ENCODE measurements around the gene RCBTB2.

The RCBTB2 gene

DNA sequence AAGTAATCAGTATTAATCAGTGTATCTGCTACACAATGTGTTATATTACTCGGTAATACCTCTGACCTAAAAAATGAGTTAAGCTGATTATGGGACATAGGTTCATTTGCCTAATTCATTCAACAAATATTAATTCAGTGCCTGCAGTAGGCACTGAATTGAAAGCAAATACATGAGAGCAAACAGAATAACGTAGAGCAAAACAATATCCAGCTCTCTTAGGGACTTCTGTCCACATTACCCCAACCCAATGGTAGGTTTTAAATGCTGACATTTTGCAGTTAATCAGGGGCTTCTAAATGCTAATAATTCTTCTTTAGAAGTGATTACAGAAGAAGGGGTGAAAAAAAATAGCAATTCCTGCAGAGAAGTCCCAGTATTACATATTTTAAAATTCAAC is 4.9 kb downstream of the RCBTB2 start:
- no peak for DNase-seq

DNA sequence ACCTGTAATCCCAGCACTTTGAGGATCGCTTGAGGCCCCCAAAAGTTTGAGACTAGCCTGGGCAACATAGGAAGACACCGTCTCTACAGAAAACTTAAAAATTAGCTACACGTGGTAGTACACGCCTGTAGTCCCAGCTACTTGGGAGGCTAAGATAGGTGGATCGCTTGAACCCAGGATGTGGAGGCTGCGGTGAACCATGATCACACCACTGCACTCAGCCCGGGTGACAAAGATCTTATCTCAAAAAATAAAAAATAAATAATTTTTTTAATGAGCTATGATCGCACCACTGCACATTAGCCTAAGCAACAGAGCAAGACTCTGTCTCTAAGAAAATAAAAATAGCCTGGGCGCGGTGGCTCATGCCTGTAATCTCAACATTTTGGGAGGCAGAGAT is 6.6 kb downstream of the RCBTB2 start:
- DNase-seq, result no peak

DNA sequence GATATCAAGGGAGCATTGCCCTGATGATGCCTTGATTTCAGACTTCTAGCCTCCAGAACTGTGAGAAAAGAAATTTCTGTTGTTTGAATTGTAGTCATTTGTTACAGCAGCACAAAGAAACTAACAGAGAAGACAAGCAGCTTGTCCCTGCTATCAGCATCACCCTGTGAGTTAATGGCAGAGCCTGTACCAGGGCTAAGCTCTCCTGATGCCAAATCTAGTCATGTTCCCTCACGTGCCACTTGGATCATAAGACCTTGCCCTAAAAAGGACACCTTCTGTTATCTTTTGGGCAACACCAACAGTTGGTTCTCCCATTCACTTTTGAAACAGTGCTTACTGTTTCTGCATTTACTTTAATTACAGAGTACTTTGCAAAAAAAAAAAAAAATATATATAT is 14.8 kb downstream of the RCBTB2 start:
- DNase-seq, result no peak

GRCh38 chr13:48515732-48516131 is 17.1 kb downstream of the RCBTB2 start:
- no peak for DNase-seq

GRCh38 chr13:48514793-48515192 is 18.1 kb downstream of the RCBTB2 start:
- DNase-seq, result no peak

DNA sequence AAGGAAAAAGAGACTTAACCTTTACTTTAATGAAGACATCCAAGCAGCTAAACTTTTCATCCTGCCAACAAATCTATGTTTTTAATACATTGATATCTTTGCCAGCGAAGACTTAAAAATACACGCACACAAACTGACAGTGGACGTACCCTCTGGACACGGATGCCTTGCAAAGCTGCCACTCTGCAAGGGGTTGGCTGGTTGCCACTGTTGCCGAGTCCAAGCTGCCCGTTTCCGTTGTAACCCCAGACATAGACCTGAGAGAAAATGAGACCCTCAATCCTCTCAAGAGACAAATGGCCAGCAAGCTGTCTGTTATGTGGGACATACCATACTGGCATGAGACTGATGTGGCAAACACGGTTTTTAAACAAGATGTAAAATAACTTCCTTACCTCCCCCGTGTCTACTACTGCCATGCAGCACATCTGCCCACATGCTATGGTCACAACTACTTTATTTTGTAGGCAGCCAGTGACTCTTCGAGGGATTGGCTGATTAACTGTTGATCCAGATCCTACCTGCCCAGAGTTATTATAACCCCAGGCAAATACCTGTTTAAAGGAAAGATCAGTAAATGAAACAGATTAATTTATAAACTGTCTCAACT is 21.2 kb downstream of the RCBTB2 start:
- no peak for DNase-seq

DNA sequence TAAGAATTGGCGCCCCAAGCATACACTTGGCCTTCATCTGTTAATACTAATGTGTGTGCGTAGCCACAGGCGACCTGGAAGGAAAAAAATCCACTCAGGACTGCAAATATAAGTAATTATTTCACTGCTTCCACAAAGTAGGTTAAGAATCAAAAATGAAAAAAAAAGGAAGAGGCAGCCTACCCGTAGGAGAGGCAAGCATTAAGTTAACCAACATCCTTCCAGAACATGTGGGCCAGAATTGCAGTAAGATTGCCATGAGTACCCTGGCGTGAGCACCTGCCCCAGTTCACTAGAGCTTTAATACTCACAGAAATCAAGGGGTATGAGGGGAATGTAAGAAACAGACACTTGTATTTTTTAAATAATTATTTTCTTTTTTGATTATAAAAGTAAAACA is 22.2 kb downstream of the RCBTB2 start:
- DNase-seq, result no peak

DNA sequence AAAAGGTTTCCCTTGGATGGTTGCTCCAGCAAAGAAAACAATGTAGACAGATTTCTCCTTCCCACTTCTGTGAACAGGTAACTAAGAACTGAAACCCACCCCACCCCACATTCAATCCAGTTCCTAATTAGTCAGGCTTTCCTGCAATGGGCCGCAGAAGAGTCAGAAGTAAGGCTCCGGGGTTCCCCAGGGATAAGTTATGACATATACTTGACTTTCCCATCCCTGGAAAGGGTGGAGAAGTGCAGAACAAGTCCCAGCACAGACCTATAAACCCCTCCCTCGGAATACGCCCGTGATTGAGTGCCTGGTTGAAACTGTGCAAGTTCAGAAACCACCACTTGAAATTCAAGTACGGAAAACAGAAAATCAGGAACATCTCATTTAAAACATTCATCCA is 24.9 kb downstream of the RCBTB2 start:
- DNase-seq, result no peak

DNA sequence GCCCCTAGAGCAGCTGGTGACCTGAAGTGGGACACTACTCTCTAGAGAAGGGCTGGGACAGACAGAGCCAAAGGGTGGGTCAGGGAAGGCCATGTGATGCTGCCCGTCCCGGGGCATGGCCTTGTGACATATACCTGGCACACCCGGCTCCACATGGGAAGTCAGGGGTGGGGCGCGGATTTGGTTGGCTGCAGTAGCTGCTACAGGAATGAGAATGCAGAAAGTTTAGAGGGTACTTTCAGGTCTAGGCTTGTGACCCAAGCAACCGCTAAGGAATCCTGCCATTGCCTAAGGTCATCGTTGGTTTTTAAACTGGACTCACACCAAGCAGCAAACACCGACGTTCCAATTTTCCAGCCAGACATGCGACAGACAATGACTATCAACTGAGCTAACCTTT is 25.9 kb downstream of the RCBTB2 start:
- no peak for DNase-seq

DNA sequence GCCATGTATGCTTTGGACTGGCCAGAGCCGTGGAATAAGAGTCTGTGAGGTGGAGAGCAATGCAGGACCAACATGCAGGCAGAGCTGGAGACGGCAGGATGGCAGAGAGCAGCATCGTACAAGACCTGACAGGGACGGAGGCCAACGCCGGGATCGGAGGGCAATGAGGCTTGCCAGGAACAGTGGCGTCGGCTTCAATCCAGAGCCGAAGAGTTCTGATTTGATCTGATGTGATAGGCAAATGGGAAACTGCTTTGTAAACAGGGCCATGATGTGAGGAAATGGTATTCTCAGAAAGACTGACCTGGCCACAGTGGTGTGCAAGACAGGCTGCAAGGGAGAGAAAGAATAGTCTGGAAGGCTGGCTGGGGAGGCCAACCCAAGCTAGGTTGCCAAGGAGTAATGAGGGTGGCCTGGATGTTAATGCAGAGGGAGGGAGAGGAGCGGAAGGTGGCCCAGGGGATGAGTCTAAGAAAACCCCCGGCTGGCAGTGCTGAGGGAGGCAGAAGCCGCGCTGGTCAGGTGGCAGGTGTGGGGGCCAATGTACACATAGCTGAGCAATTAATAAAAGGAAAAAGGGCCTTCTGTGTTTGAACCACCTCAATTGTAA is 26.7 kb downstream of the RCBTB2 start:
- no peak for DNase-seq

- DNase-seq, result peak; percentile 92
Observed at GRCh38 chr13:48505597-48506091, 27.2 kb downstream of the RCBTB2 start.

DNA sequence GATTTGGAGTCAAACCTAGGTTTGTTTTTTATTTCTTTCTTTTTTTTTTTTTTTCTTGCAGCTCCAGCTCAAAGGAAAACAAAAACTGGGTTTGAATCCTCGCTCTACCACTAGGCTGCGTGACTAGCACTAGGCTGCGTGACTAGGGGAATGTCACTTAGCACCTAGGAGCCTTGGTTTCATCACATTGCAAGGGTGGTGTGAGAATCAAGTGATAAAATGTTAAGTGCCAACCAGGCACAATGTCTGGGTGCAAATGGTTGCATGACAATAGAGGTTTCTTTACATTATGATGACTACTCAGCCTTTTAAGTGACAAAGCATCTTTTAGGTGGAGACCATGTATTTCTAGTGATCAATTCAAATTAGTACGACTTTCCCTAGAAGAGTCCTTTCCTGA is 27.9 kb downstream of the RCBTB2 start:
- DNase-seq, result no peak

GRCh38 chr13:48504606-48505005 is 28.3 kb downstream of the RCBTB2 start:
- no peak for DNase-seq

- DNase-seq, result no peak
Observed at GRCh38 chr13:48502601-48503319, 30.1 kb downstream of the RCBTB2 start.

DNA sequence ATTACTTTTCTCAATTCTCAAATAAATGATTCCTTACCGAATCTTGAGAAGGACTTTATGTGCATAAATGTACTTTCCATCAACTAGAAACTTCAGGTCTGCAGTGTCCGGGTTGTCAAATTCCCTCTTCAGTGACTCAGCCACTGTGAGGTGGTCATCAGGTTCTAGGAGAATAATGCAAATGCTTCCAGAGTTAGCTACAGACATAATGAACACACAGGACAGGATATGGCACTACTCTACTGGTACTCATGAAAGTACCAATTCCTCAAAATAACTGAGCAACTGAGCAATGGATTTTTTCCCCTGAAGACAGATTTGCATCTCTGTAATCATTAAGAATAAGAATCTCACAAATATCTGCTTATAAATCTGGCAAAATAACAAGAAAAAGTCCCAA is 31.2 kb downstream of the RCBTB2 start:
- no peak for DNase-seq

- peak; percentile 36 for DNase-seq
Observed at GRCh38 chr13:48500652-48501197, 32.2 kb downstream of the RCBTB2 start.

DNA sequence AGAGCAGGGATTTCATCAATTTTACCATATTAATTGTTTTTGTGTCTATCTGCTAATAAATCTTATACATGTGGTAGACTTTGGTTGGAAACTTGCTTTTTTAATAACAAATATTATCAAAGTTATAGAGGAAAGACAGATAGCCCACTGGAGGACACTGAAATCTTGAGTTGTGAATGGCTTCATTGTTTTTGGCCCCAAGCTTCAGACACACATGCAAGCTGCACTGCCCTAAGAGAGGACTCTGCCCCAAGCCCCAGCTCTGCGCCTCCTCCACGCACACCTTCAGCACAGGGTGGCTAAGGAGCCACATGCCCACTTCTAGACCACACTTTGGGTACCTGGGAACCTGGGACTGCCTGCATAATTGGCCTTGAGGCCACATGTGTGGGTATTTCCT is 35.2 kb downstream of the RCBTB2 start:
- no peak for DNase-seq

DNA sequence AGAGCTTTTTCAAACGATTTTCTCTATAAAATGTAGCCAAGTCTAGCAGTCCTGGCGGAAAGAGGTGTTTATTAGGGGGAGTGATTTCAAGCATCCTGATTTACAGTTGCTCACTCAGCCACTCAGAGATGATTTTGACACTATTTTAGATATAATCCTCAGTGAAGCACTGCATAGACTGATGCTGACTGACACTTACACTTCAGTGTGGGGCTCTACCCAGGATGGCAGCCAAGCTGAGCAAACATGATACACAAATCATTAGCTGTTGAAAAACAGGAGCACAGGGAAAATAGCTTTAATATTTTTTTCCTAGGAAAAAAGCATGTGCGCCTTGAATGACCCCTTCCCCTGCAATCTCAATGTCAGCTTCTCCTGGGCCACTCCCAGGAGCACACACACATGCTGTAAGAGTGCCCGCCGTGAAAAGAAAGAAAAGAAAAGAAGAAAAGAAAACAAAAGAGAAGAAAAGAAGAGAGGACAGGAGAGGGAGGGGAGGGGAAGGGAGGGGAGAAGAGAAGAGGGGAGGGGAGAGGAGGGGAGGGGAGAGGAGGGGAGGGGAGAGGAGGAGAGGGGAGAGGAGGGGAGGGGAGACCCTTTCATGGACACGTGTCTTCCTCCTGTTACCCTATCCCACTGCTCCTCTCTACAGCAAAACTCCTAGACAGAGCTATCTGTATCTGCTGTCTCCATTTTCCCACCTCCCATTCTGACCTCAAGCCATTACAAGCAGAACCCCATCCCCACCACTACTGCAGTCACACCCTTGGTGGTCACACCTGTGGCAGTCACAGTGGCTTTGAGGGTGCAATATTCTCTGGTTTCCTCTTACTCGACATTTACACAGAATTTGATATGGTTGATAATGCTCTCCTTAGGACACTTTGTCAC is 36.4 kb downstream of the RCBTB2 start:
- no peak for DNase-seq

DNA sequence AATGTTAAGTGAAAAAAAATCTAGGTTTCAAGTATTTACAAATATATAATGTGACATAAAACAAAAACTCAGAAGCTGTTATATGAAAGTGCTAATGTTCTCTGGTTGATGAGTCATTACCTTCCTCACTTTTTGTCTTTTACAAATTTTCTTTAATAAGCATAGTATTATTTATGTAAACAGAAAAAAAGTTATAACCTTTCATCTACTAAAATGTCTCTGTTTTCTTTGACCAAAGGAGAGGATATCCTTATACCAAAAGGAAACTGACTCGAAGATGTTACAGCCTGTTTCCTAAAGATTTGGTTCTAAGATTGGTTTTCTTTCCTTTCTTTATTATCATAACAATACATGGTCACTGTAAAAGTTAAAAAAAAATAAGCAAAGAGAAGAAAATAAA is 38.0 kb downstream of the RCBTB2 start:
- no peak for DNase-seq

DNA sequence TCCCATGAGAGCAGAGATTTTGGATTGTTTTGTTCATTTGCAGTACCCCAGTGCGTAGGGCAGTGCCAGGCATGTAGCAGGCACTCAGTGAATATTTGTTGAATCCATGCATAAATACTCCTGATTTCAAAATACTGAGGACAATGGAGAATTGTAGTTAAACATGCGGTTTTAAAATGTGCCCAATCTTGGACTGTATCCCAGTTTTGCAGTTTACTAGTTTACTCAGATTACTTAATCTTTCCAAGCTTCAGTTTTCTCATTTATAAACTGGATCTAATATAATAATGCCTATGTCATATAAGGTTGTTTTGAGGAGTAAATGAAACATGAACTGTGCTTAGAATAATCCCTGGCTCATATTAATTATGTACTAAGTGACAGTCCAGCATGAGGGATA is 39.0 kb downstream of the RCBTB2 start:
- DNase-seq, result no peak

DNA sequence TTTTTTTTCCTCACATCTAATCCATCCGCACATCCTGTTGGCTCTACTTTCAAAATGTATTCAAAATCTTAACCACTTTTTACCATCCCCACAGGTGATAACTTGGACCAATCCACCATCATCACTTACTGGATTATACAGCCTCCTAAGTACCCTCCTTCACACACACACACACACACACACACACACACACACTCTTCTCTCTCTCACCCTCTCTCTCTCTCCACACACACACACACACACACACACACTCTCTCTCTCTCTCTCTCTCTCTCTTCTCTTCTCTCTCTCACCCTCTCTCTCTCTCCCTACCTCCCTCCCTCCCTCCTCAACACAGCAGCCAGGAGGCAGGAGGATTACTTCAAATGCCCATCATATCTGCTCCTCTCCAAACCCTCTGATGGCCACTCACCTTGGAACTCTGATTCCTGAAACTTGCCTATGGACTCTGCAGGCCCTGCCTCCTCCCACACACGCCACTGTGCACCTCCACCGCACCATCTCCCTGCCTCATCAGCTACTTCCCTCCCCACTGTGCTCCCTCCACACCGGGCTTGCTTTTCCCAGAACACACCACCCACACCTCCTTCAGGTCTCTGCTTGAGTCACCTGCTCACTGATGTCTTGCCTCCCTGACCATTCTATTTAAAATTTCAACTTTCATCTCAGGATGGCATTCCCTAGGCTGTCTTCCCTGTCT is 39.7 kb downstream of the RCBTB2 start:
- no peak for DNase-seq

GRCh38 chr13:48492470-48493065 is 40.3 kb downstream of the RCBTB2 start:
- DNase-seq, result peak; percentile 89
